GM12892 (cell line): ENCODE data around the gene ABT1. TPM values are rescaled to one million over a fixed set of nuclear protein-coding genes. Genes with fewer than 3 reads are reported as not detected.
"Not testable (repeated sequence)": the region's sequence is repeated elsewhere in the genome, so short reads cannot be mapped to it uniquely, and the experiment has no call there.

ENCODE experiments used
- DNase-seq: peaks from one replicate; pipeline ENCODE4 v3.0.0; 2011; ENCODE audit not compliant: insufficient read length
- FAIRE-seq: peaks from 2 replicates; lab custom pipeline; 2011; peaks lifted over from hg19 to GRCh38; lab: Jason Lieb, UNC
- POLR2A ChIP-seq: IDR thresholded peaks from 2 replicates; pipeline ENCODE4 v1.6.1; 2011; ENCODE audit warnings: low read depth, low read length, control low read depth
- POLR2AphosphoS5 ChIP-seq: IDR thresholded peaks from 2 replicates; pipeline ENCODE4 v1.6.1; 2011; ENCODE audit warnings: low read depth, low read length, control low read depth
- TAF1 ChIP-seq: IDR thresholded peaks from 2 replicates; pipeline ENCODE4 v1.6.1; 2011; ENCODE audit warnings: low read depth, mild to moderate bottlenecking, control low read depth, low read length, borderline replicate concordance
- polyA plus RNA-seq: library from polyadenylated mRNA; unstranded; fragments of >200 nt; gene quantifications from one replicate; pipeline ENCODE4 v1.2.1, GENCODE V29; 2012; ENCODE audit warnings: missing spikeins, inconsistent platforms; ENCODE audit not compliant: missing spikeins

Gene ABT1
- polyA plus RNA-seq, result 17.6 TPM

GRCh38 chr6:26596579-26597388 is at the start of gene ABT1:
Gene ABT1, plus strand, starts transcription at chr6:26596953. Its CDS starts 30 bp downstream, at chr6:26596983.
- TF ChIP-seq POLR2AphosphoS5 (peak; percentile 90), POLR2A (peak; percentile 84), TAF1 (peak; percentile 77)
- DNase-seq (peak; percentile 90), FAIRE-seq (peak; percentile 97)

- DNase-seq, FAIRE-seq: not testable (repeated sequence)
These were observed 49.4 kb upstream of the ABT1 start for GRCh38 chr6:26547363-26547762.

GRCh38 chr6:26550250-26550993 is 46.3 kb upstream of the ABT1 start:
- peak; percentile 85 for FAIRE-seq
- peak; percentile 50 for DNase-seq
- TF ChIP-seq POLR2AphosphoS5, result no peak
- peak; percentile 30; the same call in 1 of the 2 replicates for TF ChIP-seq POLR2A

GRCh38 chr6:26552205-26552604 is 44.5 kb upstream of the ABT1 start:
- FAIRE-seq (no peak), DNase-seq (no peak)
- no peak for TF ChIP-seq POLR2AphosphoS5
- TF ChIP-seq TAF1, result no peak
- TF ChIP-seq POLR2A, result no peak

- FAIRE-seq (no peak), DNase-seq (no peak)
- TF ChIP-seq POLR2AphosphoS5, result no peak
- TF ChIP-seq TAF1, result no peak
- no peak for TF ChIP-seq POLR2A
These were observed 44.0 kb upstream of the ABT1 start for GRCh38 chr6:26552640-26553188.

- no peak for TF ChIP-seq TAF1
- TF ChIP-seq POLR2A, result no peak
- TF ChIP-seq POLR2AphosphoS5, result no peak
- DNase-seq (no peak), FAIRE-seq (peak; percentile 21)
These were observed 43.5 kb upstream of the ABT1 start for GRCh38 chr6:26553264-26553634.

GRCh38 chr6:26553635-26554446 is 42.9 kb upstream of the ABT1 start:
- no peak for DNase-seq
- peak; percentile 75 for FAIRE-seq
- TF ChIP-seq POLR2A (no peak), TAF1 (no peak), POLR2AphosphoS5 (no peak)

- no peak for DNase-seq
- FAIRE-seq, result no peak
- TF ChIP-seq TAF1 (no peak), POLR2A (no peak), POLR2AphosphoS5 (no peak)
These were observed 42.4 kb upstream of the ABT1 start for GRCh38 chr6:26554447-26554696.

- no peak for DNase-seq
- TF ChIP-seq POLR2AphosphoS5 (no peak), POLR2A (no peak), TAF1 (no peak)
- no peak for FAIRE-seq
These were observed 41.9 kb upstream of the ABT1 start for GRCh38 chr6:26554697-26555504.

GRCh38 chr6:26555505-26556262 is 41.1 kb upstream of the ABT1 start:
- DNase-seq, result no peak
- FAIRE-seq, result no peak
- TF ChIP-seq TAF1 (no peak), POLR2AphosphoS5 (no peak), POLR2A (no peak)
